ENCODE data around the gene B3GNT5.

DNA sequence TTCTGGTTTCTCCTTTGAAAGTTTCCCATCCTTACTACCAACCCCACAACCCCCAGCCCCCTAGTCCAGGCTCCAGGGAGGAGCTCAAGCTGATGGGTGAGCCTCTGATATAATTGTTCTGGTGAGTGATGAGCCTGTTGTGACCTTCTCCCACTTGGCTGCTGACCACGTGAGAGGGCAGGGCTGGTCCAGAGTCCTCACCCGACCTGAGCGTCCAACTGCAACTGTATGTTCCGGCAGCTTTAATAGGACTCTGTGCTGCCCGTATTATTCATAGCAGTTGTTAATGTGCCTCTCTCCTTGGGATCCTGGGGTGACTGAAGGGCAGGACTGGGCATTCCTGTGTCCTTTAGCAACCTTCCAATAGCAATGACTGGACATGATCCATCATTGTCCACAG is 56.2 kb downstream of the B3GNT5 start:
- TF ChIP-seq HNRNPUL1 (IDR thresholded peaks at IDR 0.05; ENCODE audit: low read length) = no peak
- TF ChIP-seq EZH2 (IDR thresholded peaks at IDR 0.05; ENCODE audit: borderline replicate concordance, low read depth, low read length) = no peak
- TF ChIP-seq, protein P1, sequence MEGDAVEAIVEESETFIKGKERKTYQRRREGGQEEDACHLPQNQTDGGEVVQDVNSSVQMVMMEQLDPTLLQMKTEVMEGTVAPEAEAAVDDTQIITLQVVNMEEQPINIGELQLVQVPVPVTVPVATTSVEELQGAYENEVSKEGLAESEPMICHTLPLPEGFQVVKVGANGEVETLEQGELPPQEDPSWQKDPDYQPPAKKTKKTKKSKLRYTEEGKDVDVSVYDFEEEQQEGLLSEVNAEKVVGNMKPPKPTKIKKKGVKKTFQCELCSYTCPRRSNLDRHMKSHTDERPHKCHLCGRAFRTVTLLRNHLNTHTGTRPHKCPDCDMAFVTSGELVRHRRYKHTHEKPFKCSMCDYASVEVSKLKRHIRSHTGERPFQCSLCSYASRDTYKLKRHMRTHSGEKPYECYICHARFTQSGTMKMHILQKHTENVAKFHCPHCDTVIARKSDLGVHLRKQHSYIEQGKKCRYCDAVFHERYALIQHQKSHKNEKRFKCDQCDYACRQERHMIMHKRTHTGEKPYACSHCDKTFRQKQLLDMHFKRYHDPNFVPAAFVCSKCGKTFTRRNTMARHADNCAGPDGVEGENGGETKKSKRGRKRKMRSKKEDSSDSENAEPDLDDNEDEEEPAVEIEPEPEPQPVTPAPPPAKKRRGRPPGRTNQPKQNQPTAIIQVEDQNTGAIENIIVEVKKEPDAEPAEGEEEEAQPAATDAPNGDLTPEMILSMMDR (IDR thresholded peaks at IDR 0.05 in 2 of 3, conservative IDR thresholded peaks at IDR 0.05 in 1 of 3; ENCODE audit: insufficient read depth in 2 of 3, low read depth in 1 of 3, low read length in 3 of 3) = no peak
